Anterior cingulate cortex (tissue), 58 donors: ENCODE measurements around the gene SFXN5.

Experiments
- DNase-seq, 58 donors: peaks; one replicate each; lab custom pipeline; 2025; lab: John Stamatoyannopoulos, UW

The SFXN5 gene

DNA sequence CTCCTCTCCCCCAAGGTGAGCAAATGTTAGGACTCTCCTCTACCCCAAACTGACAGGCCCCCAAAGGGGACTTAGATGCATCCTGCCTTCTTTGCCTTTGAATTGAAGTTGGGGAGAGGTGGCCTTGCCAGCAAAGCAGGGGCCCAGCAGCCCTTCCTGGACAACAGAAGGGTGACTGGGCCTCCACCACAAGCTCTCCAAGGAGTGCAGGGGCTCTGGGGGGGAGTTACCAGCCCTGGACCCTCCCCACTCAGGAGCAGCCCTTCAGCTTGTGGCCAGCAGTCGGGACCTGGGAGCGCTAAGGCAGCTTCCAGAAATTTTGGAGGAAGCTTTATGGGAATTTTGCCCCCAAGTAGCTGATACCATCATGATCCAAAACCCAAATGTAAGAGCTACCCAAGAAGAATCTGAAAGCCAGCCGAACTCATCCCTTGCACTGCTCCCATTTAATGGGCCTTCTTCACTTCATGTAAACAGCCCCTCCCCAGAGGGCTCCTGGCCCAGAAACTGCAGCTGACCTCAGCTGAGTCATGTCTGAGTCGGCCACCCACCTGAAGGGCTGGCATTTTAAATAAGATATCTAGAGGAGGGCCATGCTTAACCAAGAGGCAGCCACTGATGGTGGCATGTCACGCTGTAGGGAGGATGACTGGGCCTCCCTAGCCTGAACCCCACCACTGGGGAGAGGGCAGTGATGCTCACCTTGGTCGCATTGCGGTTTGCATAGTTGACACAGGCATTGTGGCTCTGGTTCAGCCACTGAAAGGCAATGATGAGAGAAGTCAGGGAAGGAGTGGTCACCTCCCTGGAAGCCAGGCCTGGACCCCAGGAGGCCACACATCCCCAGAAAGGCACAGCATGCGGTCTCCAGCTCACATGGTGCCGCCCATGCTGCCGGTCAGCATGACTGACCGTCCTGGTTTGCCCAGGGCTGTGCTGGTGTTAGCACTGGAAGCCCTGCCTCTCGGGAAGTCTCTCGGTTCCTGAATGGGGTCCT, 71.5 kb downstream of the SFXN5 start:
- DNase-seq, result no peak

DNA sequence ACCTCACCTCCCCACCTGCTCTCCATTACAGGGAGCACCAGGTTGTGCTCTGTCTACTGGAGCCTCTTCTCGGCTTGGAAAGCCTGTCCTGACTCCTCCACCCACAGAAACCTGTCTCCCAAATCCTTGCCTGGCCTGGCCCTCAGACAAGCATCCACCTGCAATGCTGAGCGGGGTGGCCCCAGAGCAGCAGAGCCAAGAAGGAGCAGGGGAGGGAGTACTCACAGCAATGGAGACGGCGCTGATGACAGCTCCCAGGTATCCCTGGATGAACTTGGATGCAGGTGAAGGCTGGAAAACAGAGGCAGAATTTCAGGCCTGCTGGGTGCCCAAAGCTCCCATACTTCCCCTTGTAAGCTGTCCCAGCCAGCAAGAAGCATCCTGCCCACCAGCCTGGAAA, 72.8 kb downstream of the SFXN5 start:
- no peak for DNase-seq

DNA sequence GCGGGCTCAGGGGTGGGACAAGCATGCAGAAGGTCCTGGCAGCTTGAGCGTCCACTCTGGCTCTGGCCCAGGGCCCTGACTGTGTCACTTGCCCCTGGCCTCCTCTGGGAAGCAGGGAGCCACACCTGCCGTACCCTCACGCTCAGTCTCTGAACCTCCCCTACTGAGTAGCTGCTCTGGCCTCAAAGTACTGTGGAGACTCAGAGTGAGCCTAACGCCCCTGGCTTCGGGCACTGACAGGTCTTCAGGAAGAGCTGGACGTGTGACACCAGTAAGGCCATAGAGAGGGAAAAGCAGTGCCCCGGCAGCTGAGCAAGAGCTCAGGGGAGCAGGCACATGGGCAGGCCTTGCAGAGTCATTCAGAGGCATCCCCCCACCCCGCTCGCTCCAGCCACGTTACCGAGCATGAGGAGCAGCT, 73.3 kb downstream of the SFXN5 start:
- DNase-seq, result no peak

DNA sequence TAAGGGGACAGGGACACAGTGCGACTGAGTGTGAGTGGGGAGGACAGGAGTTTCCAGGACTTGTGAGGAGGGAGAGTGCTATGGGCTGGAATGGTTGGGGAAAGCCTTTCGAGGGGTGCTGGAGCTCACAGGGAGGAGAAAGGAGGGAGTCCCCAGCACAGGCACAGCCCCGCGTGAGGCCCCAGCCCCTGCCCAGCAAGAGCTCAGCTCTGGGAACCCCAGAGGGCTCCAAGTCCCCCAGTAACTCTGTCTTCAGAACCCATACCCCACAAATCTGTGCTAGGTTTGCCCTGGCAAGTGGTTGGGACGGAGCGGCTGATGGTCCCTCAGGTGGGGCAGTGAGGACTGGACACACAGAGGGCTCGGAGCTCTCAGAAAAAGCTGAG, 75.4 kb downstream of the SFXN5 start:
- no peak for DNase-seq

DNA sequence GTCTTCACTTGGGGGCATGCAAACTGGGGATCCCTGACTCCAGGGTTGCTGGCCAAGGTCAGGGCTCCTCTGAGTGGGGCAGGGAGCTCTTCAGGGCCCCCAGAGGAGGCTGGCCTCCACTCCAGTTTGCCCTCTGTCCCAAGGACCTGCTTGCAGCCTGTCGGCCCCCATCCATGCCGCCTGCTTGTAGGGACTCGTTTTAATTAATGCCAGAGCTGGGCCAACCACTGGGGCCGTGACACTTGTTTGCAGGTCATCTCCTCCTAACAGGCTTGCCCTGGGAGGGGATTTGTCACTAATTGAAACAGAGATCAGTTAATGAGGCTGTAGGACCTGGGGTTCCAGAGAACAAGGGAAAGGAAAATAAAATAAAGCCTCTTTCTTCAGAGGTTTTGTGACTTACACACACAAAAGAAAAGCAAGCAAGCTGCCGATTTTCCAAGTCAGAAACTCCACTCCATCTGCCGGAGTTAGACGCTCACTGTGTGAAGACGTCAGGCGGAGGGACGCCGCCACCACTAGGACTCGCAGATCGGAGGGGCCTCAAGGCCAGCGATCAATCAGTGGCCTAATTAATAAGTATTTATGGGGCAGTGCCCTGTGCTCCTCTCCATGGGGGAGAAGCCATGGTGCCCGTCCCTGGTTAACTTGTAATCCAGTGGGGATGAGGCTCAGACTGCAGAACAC, 75.9 kb downstream of the SFXN5 start:
- DNase-seq, result no peak

DNA sequence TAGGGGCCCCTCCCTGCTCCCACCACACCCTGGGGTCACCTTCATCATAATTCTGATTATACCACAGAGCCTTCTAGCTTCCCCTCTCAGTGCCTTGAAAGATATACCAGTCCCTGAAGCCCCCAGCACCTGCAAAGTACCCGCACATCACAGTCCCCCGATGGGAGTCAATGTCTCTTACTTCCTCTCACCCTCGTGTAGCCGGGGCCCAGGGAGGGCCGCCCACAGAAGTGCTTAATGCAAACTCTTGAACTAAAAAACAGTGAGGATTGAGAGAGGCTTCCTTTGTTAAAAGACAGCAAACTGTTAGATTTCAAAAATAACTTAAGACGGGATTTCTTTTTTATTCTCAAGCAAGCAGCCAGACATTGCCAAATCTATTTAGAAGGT, 76.5 kb downstream of the SFXN5 start:
- DNase-seq, result no peak

DNA sequence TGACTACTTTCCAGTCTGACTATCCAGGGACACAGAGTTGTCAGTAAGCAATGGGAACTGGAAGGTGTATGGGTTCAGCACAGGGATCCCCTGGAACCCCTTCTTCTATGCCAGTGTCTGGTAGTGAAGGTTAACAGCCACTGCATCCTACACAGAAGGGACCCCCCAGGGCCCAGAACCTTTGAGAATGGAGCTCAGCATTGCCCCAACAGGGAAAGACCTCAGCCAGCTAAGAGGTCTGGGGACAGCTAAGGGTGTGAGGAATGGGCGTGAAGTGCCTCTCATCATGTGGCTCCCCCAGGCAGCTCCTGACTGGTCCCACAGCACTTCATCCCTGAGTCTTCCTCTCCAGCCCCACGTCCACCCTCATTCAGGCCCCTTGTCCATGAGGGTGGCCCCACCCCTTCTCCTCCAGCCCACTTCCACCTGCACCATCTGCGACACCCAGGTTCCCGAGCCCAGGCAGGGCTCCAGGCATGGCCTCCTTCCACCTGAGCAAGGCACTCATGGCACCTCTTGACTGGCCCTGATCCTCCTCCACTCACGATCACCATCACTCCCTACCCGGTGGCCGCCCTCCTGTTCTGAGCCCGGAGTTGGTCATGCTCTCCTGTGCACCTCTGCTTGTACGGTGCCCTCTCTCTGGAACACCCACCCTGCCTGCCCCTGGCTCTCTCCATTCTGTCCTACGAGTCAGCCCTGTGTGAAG, 77.1 kb downstream of the SFXN5 start:
- no peak for DNase-seq

DNA sequence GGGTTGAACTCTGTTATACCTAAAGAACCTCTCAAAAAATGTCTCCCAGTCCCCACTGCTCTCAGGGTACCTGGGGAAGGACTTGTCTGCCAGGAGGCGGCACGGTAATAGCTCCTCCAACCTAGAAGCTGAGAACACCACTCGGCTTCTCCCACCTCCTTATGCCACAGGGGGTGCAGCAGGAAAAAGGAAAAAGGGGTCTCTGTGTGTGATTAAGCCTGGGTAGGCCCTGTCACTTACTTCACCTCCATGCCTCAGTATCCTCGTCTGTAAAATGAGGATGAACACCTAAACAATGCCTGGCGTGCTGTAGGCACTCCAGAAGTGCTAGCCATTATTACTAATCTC, 77.6 kb downstream of the SFXN5 start:
- no peak for DNase-seq

DNA sequence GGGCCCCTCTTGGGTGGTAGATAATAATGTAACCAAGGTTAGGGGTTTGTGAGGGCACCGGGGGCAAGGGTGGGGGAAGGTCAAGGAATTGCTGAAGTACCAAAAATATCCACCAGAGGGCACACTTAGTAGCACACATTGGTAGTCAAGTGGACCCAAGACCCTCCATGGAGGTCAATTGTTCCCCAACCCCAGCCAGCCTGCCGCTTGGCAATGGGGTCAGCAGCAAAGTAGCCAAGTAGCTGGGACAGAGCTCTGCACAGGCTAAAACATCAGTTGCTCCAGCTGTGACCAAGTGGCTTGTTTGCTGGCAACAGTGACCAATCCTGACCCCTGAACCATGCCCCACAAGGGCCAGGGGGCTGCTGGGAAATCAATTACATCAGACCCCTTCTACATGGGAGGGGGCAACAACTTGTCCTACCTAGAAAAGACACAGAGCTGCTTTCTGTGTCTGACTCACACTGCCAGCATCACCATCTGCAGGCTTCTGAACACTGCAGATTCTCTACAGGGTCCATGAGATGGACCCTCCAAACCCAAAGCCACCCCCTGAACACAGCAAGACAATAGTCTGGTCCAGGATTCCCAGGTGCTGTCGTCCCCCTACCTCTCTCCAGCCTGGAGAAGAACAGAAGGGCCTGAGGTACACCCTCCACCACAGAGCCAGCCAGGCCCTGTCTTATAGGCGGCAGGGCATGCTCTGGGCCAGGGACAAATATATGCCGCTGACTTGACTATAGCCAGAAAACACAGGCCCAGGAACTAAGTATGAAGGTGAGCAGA, 78.2 kb downstream of the SFXN5 start:
- peak in 1 of 58 donors; percentile 23 for DNase-seq

DNA sequence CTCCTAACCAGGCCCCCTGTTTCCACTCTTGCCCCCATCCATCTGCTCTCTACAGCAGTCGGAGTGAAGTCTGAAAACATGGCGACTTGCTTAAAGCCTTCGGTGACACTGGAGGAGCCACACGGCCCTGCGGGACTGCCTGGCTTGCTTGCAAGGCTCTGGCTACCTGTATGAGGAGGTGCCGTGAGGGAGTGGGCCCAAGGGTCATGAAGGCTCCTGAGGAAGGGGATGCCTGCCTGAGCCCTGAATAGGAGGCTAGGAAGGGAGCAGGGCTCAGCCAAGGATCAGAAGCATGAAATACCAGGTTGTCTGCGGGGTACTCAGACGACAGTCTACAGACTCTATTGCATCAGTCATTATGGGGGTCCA, 78.8 kb downstream of the SFXN5 start:
- DNase-seq, result no peak

DNA sequence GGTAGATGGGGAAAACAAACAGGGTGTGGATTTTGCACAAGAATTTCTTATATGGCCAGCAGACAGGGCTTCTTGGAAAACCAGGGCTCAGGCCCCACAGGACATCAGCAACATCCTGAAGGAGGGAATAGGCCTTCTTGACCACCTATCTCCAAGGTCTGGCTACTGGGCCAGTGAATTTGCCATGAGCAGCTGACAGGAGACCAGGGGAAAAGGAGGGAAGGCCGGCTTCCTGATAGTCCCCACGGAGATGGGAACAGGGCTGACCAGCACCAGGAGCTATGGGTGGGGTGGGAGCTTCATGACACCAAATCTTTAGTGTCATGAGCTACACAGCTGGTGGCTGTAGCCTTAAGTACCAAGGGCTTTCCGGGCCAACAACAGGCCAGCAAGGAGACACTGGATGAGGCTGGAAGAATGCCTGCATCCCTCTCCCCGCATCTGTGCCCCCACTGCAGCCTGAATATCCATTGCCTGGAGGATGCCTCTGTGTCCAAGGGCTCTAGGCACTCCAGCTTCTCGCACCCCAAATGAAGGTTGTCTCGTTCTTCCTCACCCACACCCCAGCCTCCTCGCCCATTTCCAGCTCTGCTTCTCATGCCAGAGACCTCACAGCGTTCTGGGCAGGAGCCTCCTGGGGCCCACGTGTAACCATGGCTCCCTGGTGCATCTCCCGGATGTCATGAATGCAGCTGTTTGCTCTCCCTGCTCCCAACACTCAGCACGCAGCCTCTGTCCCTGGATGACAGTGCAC, 79.4 kb downstream of the SFXN5 start:
- no peak for DNase-seq

DNA sequence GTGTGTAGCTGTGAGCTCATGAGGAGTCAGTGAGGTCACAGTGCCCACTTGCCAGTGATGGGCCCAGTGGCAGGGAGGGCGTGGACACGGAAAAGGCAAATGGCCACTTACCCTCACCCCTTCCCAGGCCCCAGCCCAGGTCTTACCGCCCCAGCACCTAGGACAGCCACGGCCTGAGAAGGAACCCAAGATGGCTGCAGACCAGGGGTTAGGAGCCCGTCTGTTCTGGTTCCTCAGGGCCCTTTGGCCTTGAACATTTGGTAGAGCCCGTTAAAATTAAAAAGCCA, 80.1 kb downstream of the SFXN5 start:
- no peak for DNase-seq

DNA sequence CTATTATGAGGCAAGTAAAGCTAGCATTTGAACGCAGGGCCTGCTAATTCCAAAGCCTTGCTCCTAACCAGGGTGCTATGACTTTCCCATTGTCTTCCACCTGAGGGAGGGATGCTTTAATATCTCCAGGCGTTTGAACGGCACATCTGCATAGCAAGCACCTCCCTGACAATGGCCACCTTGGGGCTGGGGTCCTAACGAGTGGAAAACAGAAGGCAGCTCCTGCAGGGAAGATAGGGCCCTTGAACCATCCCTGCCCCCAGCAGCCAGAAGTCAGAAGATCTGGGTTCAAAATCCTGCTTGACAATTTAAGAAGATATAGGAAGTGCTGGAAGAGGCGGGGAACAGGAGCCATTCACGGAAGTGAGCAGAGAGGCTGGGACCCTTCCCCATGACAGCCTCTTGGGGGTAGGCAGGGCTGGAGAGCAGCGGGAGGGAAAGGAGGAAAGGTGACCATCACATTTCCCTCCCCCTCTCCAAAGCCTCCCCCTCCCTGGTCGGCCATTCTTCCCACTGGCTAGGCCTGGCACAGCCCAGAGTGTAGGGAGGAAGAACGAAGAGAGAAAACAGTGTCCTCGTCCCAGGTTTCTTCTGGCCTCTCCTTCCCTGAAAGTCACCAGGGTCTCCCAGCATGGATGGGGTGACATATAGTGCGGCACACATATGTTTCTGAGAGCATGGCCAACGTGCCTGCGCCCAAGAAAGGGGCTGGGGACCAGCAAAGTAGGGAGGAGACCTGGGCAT, 80.6 kb downstream of the SFXN5 start:
- DNase-seq, result no peak

DNA sequence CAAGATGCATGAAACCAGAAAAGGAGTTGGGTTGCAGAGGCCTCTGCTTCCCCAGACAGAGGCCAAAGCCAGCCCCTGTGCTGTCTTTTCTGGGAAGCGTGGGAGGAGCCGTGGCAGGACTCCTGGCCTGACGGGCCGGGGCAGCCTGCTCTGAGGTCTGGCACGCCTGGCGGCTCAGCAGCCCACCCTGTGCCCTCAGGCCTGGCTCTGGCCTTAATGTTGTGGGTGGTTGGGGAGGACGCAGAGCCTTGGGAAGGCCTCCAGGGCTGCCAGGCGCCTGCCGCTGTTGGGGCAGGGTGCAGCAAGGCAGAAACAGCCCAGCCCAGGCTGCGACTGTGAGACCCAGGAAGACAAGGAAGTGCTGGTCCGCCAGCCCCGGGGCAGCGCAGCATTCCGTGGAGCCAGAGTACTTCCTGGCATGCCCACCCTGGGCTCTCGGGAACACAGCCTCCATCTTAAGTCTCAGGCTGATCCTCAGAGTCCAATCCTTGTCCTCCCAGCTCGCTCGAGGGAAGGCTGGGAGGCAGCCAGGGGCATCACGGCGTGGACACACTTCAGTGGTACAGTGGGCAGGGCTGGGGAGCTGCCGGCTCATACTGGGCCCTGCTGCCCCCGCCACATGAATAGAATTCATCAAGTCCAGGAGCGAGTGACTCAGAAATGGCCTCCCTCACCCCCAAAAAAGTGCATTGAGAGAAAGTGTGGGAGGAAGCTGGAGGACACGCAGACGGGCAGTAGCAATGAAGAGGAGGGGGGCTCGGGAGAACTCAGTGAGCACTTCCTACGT, 81.5 kb downstream of the SFXN5 start:
- DNase-seq, result peak in 21 of 58 donors; percentile 16 to 78 (median 42)

DNA sequence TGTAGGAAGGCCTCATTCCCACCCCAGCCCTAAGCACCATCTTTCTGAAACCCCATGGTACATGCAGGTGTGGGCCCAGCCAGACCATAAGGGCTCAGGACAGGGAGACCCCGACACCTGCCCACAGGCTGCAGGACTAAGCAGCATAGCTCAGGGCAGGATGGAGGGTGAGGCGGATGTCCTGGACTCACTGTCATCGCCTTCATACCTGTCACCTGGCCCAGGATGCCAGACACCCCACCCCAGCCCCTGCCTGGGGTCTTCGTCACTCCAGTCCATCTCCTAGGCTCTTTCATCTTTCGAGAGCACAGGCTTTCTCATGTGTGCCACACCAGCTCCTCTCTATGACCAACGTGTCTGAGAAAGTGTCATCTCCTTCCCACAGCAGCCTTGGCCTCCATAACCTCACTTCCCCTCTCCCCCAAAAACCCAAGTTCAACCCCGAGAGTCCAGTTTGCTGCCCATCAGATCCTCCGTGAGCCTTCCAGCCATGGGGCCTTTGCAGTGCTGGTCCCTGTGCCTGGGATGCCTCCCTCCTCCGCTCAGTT, 82.7 kb downstream of the SFXN5 start:
- DNase-seq, result no peak

DNA sequence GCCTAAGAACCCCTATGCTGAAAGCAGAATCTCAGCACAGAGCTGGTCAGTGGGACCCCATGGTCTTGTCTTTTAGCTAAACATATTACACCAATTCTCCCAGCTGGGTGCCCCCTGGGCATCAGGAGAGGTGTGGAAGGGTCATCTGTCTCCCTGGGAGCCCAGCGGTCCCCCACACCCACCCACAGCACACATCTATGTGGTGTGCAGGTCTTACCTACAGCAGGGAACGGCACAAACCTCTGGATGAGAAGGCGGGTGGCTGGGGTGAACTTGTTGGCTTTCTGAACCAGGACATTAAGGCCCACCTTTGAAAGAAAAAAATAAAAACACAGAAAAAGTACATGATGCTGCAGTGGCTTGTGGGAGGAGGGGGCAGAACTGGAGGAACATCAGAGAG, 83.5 kb downstream of the SFXN5 start:
- DNase-seq, result no peak

DNA sequence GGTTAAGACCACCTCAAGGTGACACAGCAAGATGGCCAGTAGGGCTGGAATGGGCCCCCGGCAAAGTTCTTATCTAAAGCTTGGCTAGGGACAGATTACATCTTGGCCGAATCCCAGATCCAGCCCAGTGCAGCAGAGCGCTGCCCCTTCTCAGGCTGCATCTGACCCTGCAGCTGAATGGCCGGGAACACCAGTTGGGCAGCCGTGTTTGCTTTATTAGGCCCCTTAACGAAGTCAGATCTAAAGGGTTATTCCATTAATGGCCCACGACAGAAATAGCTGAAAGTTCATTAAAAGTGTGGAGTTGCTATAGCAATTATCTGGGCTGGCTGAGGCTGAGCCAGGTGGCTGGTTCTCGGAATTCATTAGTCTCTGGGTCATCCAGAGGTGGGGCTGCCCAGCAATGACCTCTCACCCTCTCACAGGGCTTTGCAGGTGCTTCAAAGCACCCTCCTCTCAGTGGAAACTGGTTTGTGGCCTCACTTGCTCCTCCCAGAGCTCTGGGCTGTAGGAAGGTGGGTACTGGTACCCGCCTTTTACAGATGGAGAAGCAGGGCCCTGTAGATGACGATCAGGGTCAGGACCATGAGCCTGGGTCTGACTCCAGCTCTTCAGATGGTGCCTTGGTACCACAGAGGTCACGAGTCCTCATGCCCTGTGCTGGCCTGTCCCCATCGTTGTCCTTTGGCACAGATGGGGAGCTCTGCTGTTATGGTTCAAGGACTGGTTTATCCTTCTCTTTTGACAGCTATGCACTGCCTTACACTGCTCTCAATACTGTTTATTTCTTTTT, 85.4 kb downstream of the SFXN5 start:
- DNase-seq, result no peak
